Ovary (tissue), 3 donors: ENCODE data around the gene FBXL12.
"Not testable (repeated sequence)": the region's sequence is repeated elsewhere in the genome, so short reads cannot be mapped to it uniquely, and the experiment has no call there.

Experiments used
- EP300 ChIP-seq: sonication (generic); formaldehyde crosslinking; IDR thresholded peaks from one replicate; pipeline ENCODE4 v1.6.1; 2017; ENCODE audit warnings: antibody characterized with exemption
- POLR2A ChIP-seq: fragments of 450-650 bp; IDR thresholded peaks from one replicate; pipeline ENCODE4 v1.6.1; 2017; ENCODE audit warnings: antibody characterized with exemption, mild to moderate bottlenecking, moderate library complexity
- TF ChIP-seq, protein P1 (sequence below), 3 donors: fragments of 450-650 bp in 2 of 3; fragments of 200-600 bp in 1 of 3; IDR thresholded peaks; one replicate each; pipeline versions ENCODE4 v1.5.1 to v1.8.0; 2016 to 2022; ENCODE audit warnings: antibody characterized with exemption in 3 of 3, mild to moderate bottlenecking in 1 of 3
- donor health status: DM: no; HTN: no; CAD: no.

DNA sequence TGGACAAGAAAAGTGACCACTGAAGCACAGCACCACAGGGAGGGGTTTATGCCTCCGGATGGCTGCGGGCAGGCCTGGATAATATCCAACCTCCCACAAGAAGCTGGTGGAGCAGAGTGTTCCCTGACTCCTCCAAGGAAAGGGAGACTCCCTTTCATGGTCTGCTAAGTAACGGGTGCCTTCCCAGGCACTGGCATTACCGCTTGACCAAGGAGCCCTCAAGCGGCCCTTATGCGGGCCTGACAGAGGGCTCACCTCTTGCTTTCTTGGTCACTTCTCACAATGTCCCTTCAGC, 27.9 kb downstream of the FBXL12 start:
- TF ChIP-seq POLR2A, EP300: not testable (repeated sequence)
- TF ChIP-seq, protein P1, sequence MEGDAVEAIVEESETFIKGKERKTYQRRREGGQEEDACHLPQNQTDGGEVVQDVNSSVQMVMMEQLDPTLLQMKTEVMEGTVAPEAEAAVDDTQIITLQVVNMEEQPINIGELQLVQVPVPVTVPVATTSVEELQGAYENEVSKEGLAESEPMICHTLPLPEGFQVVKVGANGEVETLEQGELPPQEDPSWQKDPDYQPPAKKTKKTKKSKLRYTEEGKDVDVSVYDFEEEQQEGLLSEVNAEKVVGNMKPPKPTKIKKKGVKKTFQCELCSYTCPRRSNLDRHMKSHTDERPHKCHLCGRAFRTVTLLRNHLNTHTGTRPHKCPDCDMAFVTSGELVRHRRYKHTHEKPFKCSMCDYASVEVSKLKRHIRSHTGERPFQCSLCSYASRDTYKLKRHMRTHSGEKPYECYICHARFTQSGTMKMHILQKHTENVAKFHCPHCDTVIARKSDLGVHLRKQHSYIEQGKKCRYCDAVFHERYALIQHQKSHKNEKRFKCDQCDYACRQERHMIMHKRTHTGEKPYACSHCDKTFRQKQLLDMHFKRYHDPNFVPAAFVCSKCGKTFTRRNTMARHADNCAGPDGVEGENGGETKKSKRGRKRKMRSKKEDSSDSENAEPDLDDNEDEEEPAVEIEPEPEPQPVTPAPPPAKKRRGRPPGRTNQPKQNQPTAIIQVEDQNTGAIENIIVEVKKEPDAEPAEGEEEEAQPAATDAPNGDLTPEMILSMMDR (IDR thresholded peaks at IDR 0.05), result not testable (repeated sequence)
